K562 (cell line): Measurements from ENCODE around the gene SOS1. TPM values are rescaled to one million over a fixed set of nuclear protein-coding genes. Genes with fewer than 3 reads are reported as not detected.

Experiments
- ATAC-seq: fragments of 200-7000 bp; cut with Tn5 transposase; 3 replicates; pipeline ENCODE4 v1.9.1; 2020; ENCODE audit warnings: moderate library complexity
- BruUV-seq: library from RNA; stranded (reverse); fragments of 400-500 nt; replicated peaks from 2 replicates; lab custom pipeline; 2021; lab: Mats Ljungman, UMichigan
- CTCF ChIA-PET: fragments of 300-600 bp; formaldehyde crosslinking; extraction: SDS; loops from one replicate; lab custom pipeline; 2021; ENCODE audit warnings: low intra/inter-chr PET ratio; lab: Yijun Ruan, JAX
- POLR2A ChIA-PET: fragments of 300-600, 350-650 bp; sonication (Branson Sonifier 250); formaldehyde crosslinking; extraction: SDS; loops from one replicate; lab custom pipeline; 2021; ENCODE audit warnings: antibody characterized with exemption, inconsistent platforms; lab: Yijun Ruan, JAX
- DNase-seq, 4 experiments: peaks; one replicate each; pipeline versions ENCODE4 v3.0.0 to v3.0.0-alpha.2; 2011 to 2018; ENCODE audit warnings: low spot score in 3 of 4, mixed read lengths in 3 of 4; ENCODE audit errors: extremely low read depth in 1 of 4
- FAIRE-seq: peaks from 2 replicates; lab custom pipeline; 2011; peaks lifted over from hg19 to GRCh38; lab: Jason Lieb, UNC
- H2AFZ ChIP-seq: 2 replicates; pipeline ENCODE4 v1.6.0; 2011; ENCODE audit warnings: low read depth, low read length, control low read depth, inconsistent platforms
- H3K27ac ChIP-seq: fragments of 200-600 bp; 3 replicates; pipeline ENCODE4 v1.8.0; 2011; ENCODE audit warnings: low read depth, mild to moderate bottlenecking, control low read depth, inconsistent platforms, low read length, moderate library complexity, mixed read lengths; ENCODE audit errors: extremely low read depth
- H3K27me3 ChIP-seq, 2 experiments: fragments of 300-600 bp in 1 of 2; 2 replicates in 1 of 2; 3 replicates in 1 of 2; pipeline versions ENCODE4 v1.6.0 to v1.8.0; 2011; ENCODE audit warnings: inconsistent platforms in 2 of 2, low read length in 2 of 2, mild to moderate bottlenecking in 1 of 2, mixed read lengths in 1 of 2, moderate library complexity in 1 of 2; ENCODE audit not compliant: control insufficient read depth in 2 of 2, insufficient read depth in 2 of 2
- H3K36me3 ChIP-seq: fragments of 300-600 bp; 3 replicates; pipeline ENCODE4 v1.8.0; 2011; ENCODE audit warnings: mild to moderate bottlenecking, low read length, inconsistent platforms; ENCODE audit not compliant: control insufficient read depth, insufficient read depth
- H3K4me1 ChIP-seq, 2 experiments: fragments of 200-600 bp in 1 of 2; replicated peaks in 1 of 2; 2 replicates in 1 of 2; 3 replicates in 1 of 2; pipeline versions ENCODE4 v1.5.1 to v1.8.0; 2011; ENCODE audit warnings: inconsistent platforms in 2 of 2, low read length in 2 of 2, mild to moderate bottlenecking in 1 of 2, mixed read lengths in 1 of 2, moderate library complexity in 1 of 2; ENCODE audit not compliant: control insufficient read depth in 2 of 2, insufficient read depth in 2 of 2
- H3K4me2 ChIP-seq: 2 replicates; pipeline ENCODE4 v1.6.1; 2011; ENCODE audit warnings: low read length, control low read depth, inconsistent platforms, mixed read lengths; ENCODE audit not compliant: insufficient read depth
- H3K4me3 ChIP-seq: fragments of 200-600 bp; sonication (generic), shearing (Covaris generic); 2 replicates; pipeline ENCODE4 v1.5.1; 2016; ENCODE audit warnings: control low read depth, inconsistent platforms
- H3K79me2 ChIP-seq: fragments of 200-600 bp; 3 replicates; pipeline ENCODE4 v1.8.0; 2011; ENCODE audit warnings: low read length, inconsistent platforms; ENCODE audit not compliant: control insufficient read depth, insufficient read depth
- H3K9ac ChIP-seq, 2 experiments: 2 replicates each; pipeline versions ENCODE4 v1.6.0 to v1.6.1; 2011; ENCODE audit warnings: low read depth in 2 of 2, low read length in 2 of 2, control low read depth in 1 of 2, inconsistent platforms in 1 of 2, mild to moderate bottlenecking in 1 of 2, mixed read lengths in 1 of 2; ENCODE audit not compliant: insufficient read depth in 1 of 2
- H3K9me1 ChIP-seq: one replicate; pipeline ENCODE4 v1.6.0; 2011; ENCODE audit warnings: inconsistent platforms, mild to moderate bottlenecking, low read length, moderate library complexity; ENCODE audit not compliant: control insufficient read depth, insufficient read depth
- H3K9me3 ChIP-seq: replicated peaks from 2 replicates; pipeline ENCODE4 v1.5.1; 2011; ENCODE audit warnings: low read depth, low read length, inconsistent platforms; ENCODE audit not compliant: control insufficient read depth, insufficient read depth
- H4K20me1 ChIP-seq: replicated peaks from 2 replicates; pipeline ENCODE4 v1.6.1; 2011; ENCODE audit warnings: low read length, inconsistent platforms, mixed read lengths; ENCODE audit not compliant: control insufficient read depth, insufficient read depth
- CREB1 ChIP-seq, 2 experiments: sonication (generic) in 1 of 2; formaldehyde crosslinking in 1 of 2; IDR thresholded peaks; 2 replicates each; pipeline versions ENCODE4 v1.6.1 to v1.8.0; 2012 to 2022; ENCODE audit warnings: inconsistent platforms in 1 of 2, mild to moderate bottlenecking in 1 of 2, missing genetic modification reagents in 1 of 2, moderate library complexity in 1 of 2
- FOSL1 ChIP-seq: fragments of 200-800 bp; sonication (Bioruptor generic); conservative IDR thresholded peaks from 2 replicates; pipeline ENCODE4 v1.6.1; 2016; ENCODE audit warnings: missing genetic modification characterization, missing compliant biosample characterization
- GATAD2A ChIP-seq: fragments of 450-650 bp; IDR thresholded peaks from 2 replicates; pipeline ENCODE4 v1.6.1; 2017
- HNRNPUL1 ChIP-seq: fragments of 200-400 bp; formaldehyde crosslinking; IDR thresholded peaks from 2 replicates; pipeline ENCODE4 v1.6.1; 2017; ENCODE audit warnings: low read length
- NR2C2 ChIP-seq, 2 experiments: fragments of 200-800 bp in 1 of 2; sonication (Bioruptor generic) in 1 of 2; sonication (generic) in 1 of 2; formaldehyde crosslinking in 1 of 2; IDR thresholded peaks; 2 replicates each; pipeline versions ENCODE4 v1.6.1 to v1.8.0; 2016 to 2022; ENCODE audit warnings: mild to moderate bottlenecking in 1 of 2, missing compliant biosample characterization in 1 of 2, missing genetic modification characterization in 1 of 2, missing genetic modification reagents in 1 of 2
- POLR2AphosphoS2 ChIP-seq: IDR thresholded peaks from 2 replicates; pipeline ENCODE4 v1.6.1; 2012; ENCODE audit warnings: low read length, improper control_type of control experiment
- RB1 ChIP-seq: fragments of 450-650 bp; IDR thresholded peaks from 2 replicates; pipeline ENCODE4 v1.6.1; 2017; ENCODE audit warnings: low read depth, mild to moderate bottlenecking
- SFPQ ChIP-seq: fragments of 200-400 bp; formaldehyde crosslinking; IDR thresholded peaks from 2 replicates; pipeline ENCODE4 v1.6.1; 2017; ENCODE audit warnings: mild to moderate bottlenecking, low read depth, low read length, moderate library complexity
- SRSF3 ChIP-seq: fragments of 200-400 bp; formaldehyde crosslinking; IDR thresholded peaks from 2 replicates; pipeline ENCODE4 v1.6.1; 2016; ENCODE audit warnings: mild to moderate bottlenecking, low read length, moderate library complexity; ENCODE audit not compliant: insufficient read depth
- ZC3H4 ChIP-seq: sonication (generic); formaldehyde crosslinking; IDR thresholded peaks from 2 replicates; pipeline ENCODE4 v1.9.0; 2021; ENCODE audit warnings: missing genetic modification reagents, borderline replicate concordance
- WGBS: fragments of 100-300 bp; shearing (Covaris generic); methylation state at CpG from one replicate; pipeline ENCODE4 v1.1.6; 2016; ENCODE audit warnings: low coverage, mixed read lengths; ENCODE audit not compliant: insufficient coverage; ENCODE audit errors: missing lambda C conversion rate; 5-methylcytosine and 5-hydroxymethylcytosine counted together
- in situ Hi-C: fragments of 300-500 bp; cut with MboI; formaldehyde crosslinking; loops from 4 replicates; pipeline ENCODE4 v1.15.0; 2018; ENCODE audit warnings: inconsistent platforms, mixed read lengths
- intact Hi-C: fragments of 100-400 bp; cut with micrococcal nuclease; formaldehyde crosslinking; loops from 2 replicates; pipeline ENCODE4 v1.14.2; 2022
- polyA plus RNA-seq, 8 experiments: library from polyadenylated mRNA; depleted of rRNA in 4 of 8; stranded (reverse) in 5 of 8; unstranded in 3 of 8; fragments of >200 nt; fragmentation: Nextera tagmentation in 2 of 8; fragmentation: Illumina TruSeq in 1 of 8; extraction: Ambion mirVana in 2 of 8; extraction: Trizol in 1 of 8; gene quantifications; 2 replicates each; pipeline versions ENCODE4 v1.2.1 to v1.2.3, GENCODE V29; 2011 to 2014; ENCODE audit warnings: inconsistent platforms in 1 of 8, missing spikeins in 1 of 8
- total RNA-seq, 7 experiments: library from RNA; depleted of rRNA in 6 of 7; stranded (reverse); fragments of >200 nt in 6 of 7; fragmentation: Illumina TruSeq in 2 of 7; extraction: Trizol in 2 of 7; gene quantifications; 2 replicates each; pipeline versions ENCODE4 v1.2.1 to v1.2.3, GENCODE V29; 2011 to 2021; ENCODE audit warnings: low replicate concordance in 1 of 7

The SOS1 gene
- total and polyA plus RNA-seq, 9 of the 15 experiments (the other 6 are each of a cell fraction or from before 2014, with no cell fraction given): 2.5 to 27.1 (median 16.3) TPM

GRCh38 chr2:39109537-39109936 is 11.3 kb downstream of the SOS1 start:
- Histone ChIP-seq H3K4me3 (no peak overlapping the region), H3K36me3 (peaks cover 17% of the 10 kb centered on the region; the same call in 2 of the 3 replicates), H3K79me2 (peaks cover 89% of the 10 kb centered on the region), H3K9me3 (no peaks in the 10 kb centered on the region), H3K4me1 (peaks cover 0 to 8% of the 10 kb centered on the region in 2 experiments; a peak in 2 of 5 replicates), H3K4me2 (no peak overlapping the region), H3K9ac (no peak overlapping the region), H2AFZ (no peak overlapping the region), H4K20me1 (peaks cover 11% of the 10 kb centered on the region), H3K27me3 (no peaks in the 10 kb centered on the region), H3K9me1 (no peaks in the 10 kb centered on the region), H3K27ac (no peak overlapping the region)
- no TSS peak for BruUV-seq
- in situ Hi-C loops: no loop called here
- DNase-seq (no peak), FAIRE-seq (no peak), ATAC-seq (no peak)
- POLR2A ChIA-PET: interaction anchor here (1.1 to 1.7 kb wide), 4 partner anchors 9 to 19 kb away, joined by 3 to 10 read pairs (median 8); partner anchors contain the start of gene SOS1
- intact Hi-C loops: no loop called here
- TF ChIP-seq RB1: no peak
- no peak for TF ChIP-seq CREB1 (IDR thresholded peaks at IDR 0.05)
- TF ChIP-seq CREB1 (CRISPR knock-in tag; IDR thresholded peaks at IDR 0.05): no peak
- TF ChIP-seq NR2C2 (CRISPR knock-in tag; IDR thresholded peaks at IDR 0.05): no peak
- TF ChIP-seq NR2C2 (tag; IDR thresholded peaks at IDR 0.05): no peak
- no peak for TF ChIP-seq ZC3H4 (CRISPR knock-in tag)
- no peak for TF ChIP-seq GATAD2A
- no peak for TF ChIP-seq POLR2AphosphoS2
- no peak for TF ChIP-seq HNRNPUL1
- TF ChIP-seq SFPQ: no peak
- TF ChIP-seq FOSL1 (tag): no peak
- no peak for TF ChIP-seq SRSF3
- CTCF ChIA-PET: interaction anchor here (0.7 kb wide), 1 partner anchor 120 kb away, joined by 3 read pairs; no protein-coding TSS in a partner anchor
- 80% methylated on average over 1 of the region's 1 CpG for WGBS
